Esophagus (tissue), 2 donors: ENCODE measurements around the gene PRPSAP1. TPM values are rescaled to one million over a fixed set of nuclear protein-coding genes. Genes with fewer than 3 reads are reported as not detected.
"Not testable (repeated sequence)": the region's sequence is repeated elsewhere in the genome, so short reads cannot be mapped to it uniquely, and the experiment has no call there.

ENCODE experiments used
- H3K27ac ChIP-seq, 2 donors: one replicate each; pipeline ENCODE4 v1.5.1; 2013; ENCODE audit warnings: low read depth in 2 of 2, mild to moderate bottlenecking in 2 of 2, inconsistent platforms in 1 of 2, low read length in 1 of 2, moderate library complexity in 1 of 2
- H3K27me3 ChIP-seq, 2 donors: one replicate each; pipeline ENCODE4 v1.6.1; 2013; ENCODE audit warnings: low read length in 2 of 2, control low read depth in 1 of 2, mild to moderate bottlenecking in 1 of 2; ENCODE audit not compliant: insufficient read depth in 2 of 2, control insufficient read depth in 1 of 2
- H3K36me3 ChIP-seq, 2 donors: one replicate each; pipeline ENCODE4 v1.6.1; 2013; ENCODE audit warnings: low read length in 1 of 2; ENCODE audit not compliant: control insufficient read depth in 2 of 2, insufficient read depth in 2 of 2
- H3K4me1 ChIP-seq, 2 donors: one replicate each; pipeline ENCODE4 v1.6.1; 2013; ENCODE audit warnings: low read length in 1 of 2; ENCODE audit not compliant: control insufficient read depth in 2 of 2, insufficient read depth in 2 of 2
- H3K4me3 ChIP-seq, 2 donors: one replicate each; pipeline ENCODE4 v1.5.1; 2013; ENCODE audit warnings: low read length in 2 of 2, mild to moderate bottlenecking in 2 of 2, low read depth in 1 of 2, moderate library complexity in 1 of 2
- H3K9me3 ChIP-seq, 2 donors: one replicate each; pipeline ENCODE4 v1.6.1; 2013; ENCODE audit warnings: mild to moderate bottlenecking in 2 of 2, low read depth in 1 of 2, low read length in 1 of 2, moderate library complexity in 1 of 2; ENCODE audit not compliant: control insufficient read depth in 2 of 2, insufficient read depth in 1 of 2
- WGBS, 2 donors: extraction: QIAGEN DNeasy Blood & Tissue Kit; methylation state at CpG; one replicate each; pipeline ENCODE4 v1.1.7; 2013; 5-methylcytosine and 5-hydroxymethylcytosine counted together
- polyA plus RNA-seq, 2 donors: library from polyadenylated mRNA; stranded (reverse); fragments of 200-250 nt; gene quantifications; one replicate each; pipeline ENCODE4 v1.2.3, GENCODE V29; 2013
- donor health status: healthy with polysubstance abuse.
- donor health status: Bipolar disorder and iron deficiency.

Gene PRPSAP1
- polyA plus RNA-seq, 2 donors = 34.8 to 43.1 TPM

DNA sequence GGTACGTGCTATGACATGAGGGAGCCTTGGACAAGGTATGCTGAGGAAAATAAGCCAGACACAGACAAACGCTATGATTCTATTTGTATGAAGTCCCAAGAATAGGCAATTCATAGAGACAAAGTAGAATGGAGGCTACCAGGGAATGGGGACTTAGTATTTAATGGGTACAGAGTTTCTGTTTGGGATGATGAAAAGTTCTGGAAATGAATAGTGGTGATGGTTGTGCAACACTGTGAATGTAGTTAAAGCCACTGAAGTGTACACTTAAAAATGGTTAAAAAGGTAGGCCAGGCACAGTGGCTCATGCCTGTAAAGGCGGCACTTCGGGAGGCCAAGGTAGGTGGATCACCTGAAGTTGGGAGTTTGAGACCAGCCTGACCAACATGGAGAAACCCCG is 3.3 kb downstream of the PRPSAP1 start:
- no peak overlapping the region for H3K4me3 ChIP-seq
- 95% methylated on average over 5 of the region's 5 CpGs for WGBS, 2 donors

DNA sequence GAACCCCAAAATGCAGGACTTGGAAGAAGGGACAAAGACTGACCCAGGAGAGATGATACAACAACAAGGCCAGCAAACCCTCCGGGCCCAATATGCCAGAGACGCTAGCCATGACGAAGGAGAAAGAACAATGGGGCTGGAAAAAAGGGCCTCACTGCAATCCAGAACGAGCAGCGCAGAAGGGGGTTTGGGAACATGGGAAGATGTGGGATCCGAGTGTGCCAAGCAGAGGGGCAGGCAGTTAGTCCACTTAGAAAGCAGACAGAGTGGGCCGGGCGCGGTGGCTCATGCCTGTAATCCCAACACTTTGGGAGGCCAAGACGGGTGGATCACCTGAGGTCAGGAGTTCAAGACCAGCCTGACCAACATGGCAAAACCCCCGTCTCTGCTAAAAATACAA is 6.8 kb downstream of the PRPSAP1 start:
- not testable (repeated sequence) for H3K4me3 ChIP-seq, H3K27ac ChIP-seq, H3K27me3 ChIP-seq, H3K9me3 ChIP-seq, H3K4me1 ChIP-seq
- WGBS, 2 donors = 95 to 96% methylated on average over 11 of the region's 11 CpGs
- peaks cover 4 to 16% of the 10 kb centered on the region in 2 donors for H3K36me3 ChIP-seq

More for the DNA sequence above, 3.3 kb downstream of the PRPSAP1 start:
- Histone ChIP-seq H3K27ac (no peak overlapping the region), H3K4me1 (peaks cover 0 to 3% of the 10 kb centered on the region in 2 donors), H3K36me3 (peaks cover 4 to 8% of the 10 kb centered on the region in 2 donors), H3K9me3 (no peaks in the 10 kb centered on the region), H3K27me3 (no peaks in the 10 kb centered on the region)

DNA sequence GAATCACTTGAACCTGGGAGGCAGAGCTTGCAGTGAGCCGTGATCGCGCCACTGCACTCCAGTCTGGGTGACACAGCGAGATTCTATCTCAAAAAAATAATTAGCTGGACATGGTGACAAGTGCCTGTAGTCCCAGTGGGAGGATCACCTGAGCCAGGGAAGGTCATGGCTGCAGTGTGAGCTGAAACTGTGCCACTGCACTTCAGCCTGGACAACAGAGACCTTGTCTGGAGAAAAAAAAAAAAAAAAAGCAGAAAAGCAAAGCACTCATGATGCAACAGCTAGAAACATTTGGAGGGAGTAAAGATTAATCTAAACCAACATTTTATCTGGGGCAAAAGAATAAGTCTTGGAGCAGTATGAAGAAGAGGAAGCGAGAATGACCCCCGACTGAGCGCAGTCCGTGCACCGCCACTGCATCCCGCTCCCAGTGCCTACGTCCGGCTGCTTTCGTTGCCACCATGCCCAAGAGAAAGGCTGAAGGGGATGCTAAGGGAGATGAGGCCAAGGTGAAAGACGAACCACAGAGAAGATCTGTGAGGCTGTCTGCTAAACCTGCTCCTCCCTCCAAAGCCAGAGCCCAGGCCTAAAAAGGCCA is 8.2 kb downstream of the PRPSAP1 start:
- no peaks in the 10 kb centered on the region for H3K9me3 ChIP-seq
- 92 to 97% methylated on average over 14 of the region's 14 CpGs for WGBS, 2 donors
- H3K4me1 ChIP-seq = no peaks in the 10 kb centered on the region
- no peak overlapping the region for H3K4me3 ChIP-seq
- H3K36me3 ChIP-seq = peaks cover 4 to 17% of the 10 kb centered on the region in 2 donors
- no peaks in the 10 kb centered on the region for H3K27me3 ChIP-seq
- no peak overlapping the region for H3K27ac ChIP-seq

DNA sequence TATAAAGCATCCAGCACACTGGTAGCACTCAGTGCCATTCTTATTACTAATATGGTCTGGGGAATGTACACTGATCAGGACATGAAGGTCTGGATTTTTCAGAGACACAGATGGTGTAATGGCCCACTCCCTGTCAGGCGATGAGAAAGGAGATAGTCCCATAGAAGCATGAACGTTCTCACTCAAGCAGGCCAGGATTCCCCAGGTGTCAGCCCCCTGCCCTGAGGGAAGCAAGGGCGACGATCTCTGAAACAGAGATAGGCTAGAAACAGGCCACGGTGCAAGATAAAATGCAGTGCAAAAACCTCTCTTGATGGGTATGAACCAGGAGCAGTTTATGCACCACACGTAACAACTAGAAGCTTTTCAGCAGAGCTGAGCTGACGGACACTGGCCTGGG is 10.6 kb downstream of the PRPSAP1 start:
- 94 to 95% methylated on average over 7 of the region's 7 CpGs for WGBS, 2 donors
- Histone ChIP-seq H3K9me3 (no peaks in the 10 kb centered on the region), H3K27ac (no peak overlapping the region), H3K4me3 (no peak overlapping the region), H3K36me3 (peaks cover 4 to 17% of the 10 kb centered on the region in 2 donors), H3K27me3 (no peaks in the 10 kb centered on the region), H3K4me1 (no peaks in the 10 kb centered on the region)

GRCh38 chr17:76341301-76341700 is 12.4 kb downstream of the PRPSAP1 start:
- H3K4me3 ChIP-seq = no peak overlapping the region
- no peaks in the 10 kb centered on the region for H3K9me3 ChIP-seq
- H3K36me3 ChIP-seq = peaks cover 0 to 14% of the 10 kb centered on the region in 2 donors
- no peaks in the 10 kb centered on the region for H3K27me3 ChIP-seq
- H3K27ac ChIP-seq = no peak overlapping the region
- H3K4me1 ChIP-seq = no peaks in the 10 kb centered on the region
- WGBS, 2 donors = 97 to 98% methylated on average over 6 of the region's 6 CpGs

DNA sequence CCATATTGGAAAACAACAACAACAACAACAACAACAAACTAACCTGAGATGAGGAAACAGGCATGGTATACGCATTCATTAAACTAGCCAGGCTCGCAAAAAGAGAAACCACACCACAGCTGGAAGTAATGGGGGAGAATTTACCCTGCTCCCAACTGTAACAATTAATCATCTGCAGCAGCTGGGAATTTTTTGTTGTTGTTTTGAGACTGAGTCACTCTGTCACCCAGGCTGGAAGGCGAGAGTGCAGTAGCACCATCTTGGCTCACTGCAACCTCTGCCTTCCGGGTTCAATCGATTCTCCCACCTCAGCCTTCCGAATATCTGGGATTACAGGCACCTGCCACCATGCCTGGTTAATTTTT is 16.3 kb downstream of the PRPSAP1 start:
- 86 to 92% methylated on average over 6 of the region's 6 CpGs for WGBS, 2 donors
- Histone ChIP-seq H3K4me3 (no peak overlapping the region), H3K9me3 (no peaks in the 10 kb centered on the region), H3K4me1 (no peaks in the 10 kb centered on the region), H3K36me3 (peaks cover 0 to 8% of the 10 kb centered on the region in 2 donors), H3K27ac (no peak overlapping the region), H3K27me3 (no peaks in the 10 kb centered on the region)

DNA sequence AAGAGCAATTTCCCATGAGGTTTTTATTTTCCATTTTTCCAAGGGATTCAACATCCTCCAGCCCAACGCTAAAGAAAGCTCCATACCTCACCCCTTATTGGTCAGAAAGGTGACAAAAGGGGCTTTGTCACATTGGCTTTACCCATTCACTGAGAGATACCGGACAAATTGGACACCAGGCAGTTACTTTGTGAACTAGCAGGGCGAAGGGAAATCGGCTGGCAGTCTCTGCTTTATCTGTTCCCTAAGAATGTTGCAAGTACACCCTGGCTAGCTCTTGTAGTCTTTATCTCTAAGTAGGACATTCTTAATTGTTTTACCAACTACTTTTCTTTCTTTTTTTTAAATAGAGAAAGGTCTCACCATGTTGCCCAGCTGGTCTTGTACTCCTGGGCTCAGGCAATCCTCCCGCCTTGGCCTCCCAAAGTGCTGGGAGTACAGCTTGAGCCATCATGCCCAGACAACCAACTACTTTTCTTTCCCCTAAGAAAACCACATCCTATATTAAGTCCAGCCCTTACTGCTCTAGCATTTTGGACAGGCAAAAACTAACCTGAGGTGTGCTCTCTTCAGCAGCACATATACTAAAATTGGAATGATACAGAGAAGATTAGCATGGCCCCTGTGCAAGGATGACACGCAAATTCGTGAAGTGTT is 16.8 kb downstream of the PRPSAP1 start:
- WGBS, 2 donors = 90 to 95% methylated on average over 7 of the region's 7 CpGs
- no peak overlapping the region for H3K4me3 ChIP-seq
- no peaks in the 10 kb centered on the region for H3K4me1 ChIP-seq
- no peak overlapping the region for H3K27ac ChIP-seq
- no peaks in the 10 kb centered on the region for H3K27me3 ChIP-seq
- H3K36me3 ChIP-seq = peaks cover 0 to 4% of the 10 kb centered on the region in 2 donors
- H3K9me3 ChIP-seq = no peaks in the 10 kb centered on the region

GRCh38 chr17:76335716-76336381 is 17.9 kb downstream of the PRPSAP1 start:
- no peaks in the 10 kb centered on the region for H3K4me1 ChIP-seq
- peaks cover 0 to 3% of the 10 kb centered on the region in 2 donors for H3K36me3 ChIP-seq
- no peak overlapping the region for H3K27ac ChIP-seq
- WGBS, 2 donors = 96 to 98% methylated on average over 9 of the region's 9 CpGs
- no peaks in the 10 kb centered on the region for H3K9me3 ChIP-seq
- no peaks in the 10 kb centered on the region for H3K27me3 ChIP-seq
- no peak overlapping the region for H3K4me3 ChIP-seq

GRCh38 chr17:76333673-76334505 is 19.8 kb downstream of the PRPSAP1 start:
- Histone ChIP-seq H3K27me3 (no peaks in the 10 kb centered on the region), H3K4me1 (no peaks in the 10 kb centered on the region), H3K36me3 (peaks cover 0 to 4% of the 10 kb centered on the region in 2 donors), H3K4me3 (no peak overlapping the region), H3K27ac (no peak overlapping the region), H3K9me3 (no peaks in the 10 kb centered on the region)
- WGBS, 2 donors = 89% methylated on average over 11 of the region's 11 CpGs
